Lower leg skin (tissue), 3 donors: ENCODE measurements around the gene BABAM2.

ENCODE experiments used
- CTCF ChIP-seq, 3 donors: fragments of 450-650 bp; IDR thresholded peaks; one replicate each; pipeline ENCODE4 v1.5.1; 2016; ENCODE audit warnings: antibody characterized with exemption in 3 of 3, mild to moderate bottlenecking in 3 of 3, moderate library complexity in 2 of 3
- POLR2A ChIP-seq, 2 donors: fragments of 450-650 bp; IDR thresholded peaks; one replicate each; pipeline ENCODE4 v1.6.1; 2016 to 2017; ENCODE audit warnings: antibody characterized with exemption in 2 of 2, mild to moderate bottlenecking in 1 of 2, moderate library complexity in 1 of 2

GRCh38 chr2:27893006-27893405, 2.5 kb downstream of the BABAM2 start:
- TF ChIP-seq CTCF (IDR thresholded peaks at IDR 0.05) (no peak), POLR2A (IDR thresholded peaks at IDR 0.05) (no peak)
